ENCODE data around the gene LILRB1. TPM values are rescaled to one million over a fixed set of nuclear protein-coding genes. Genes with fewer than 3 reads are reported as not detected.
A peak's percentile ranks its signal among the peaks of the same experiment; 100 is the strongest.
"Not testable (repeated sequence)": the region's sequence is repeated elsewhere in the genome, so short reads cannot be mapped to it uniquely, and the experiment has no call there.

The LILRB1 gene
- total RNA-seq, 1 donor from 2014 or later = not detected

- no peak for DNase-seq
These were observed 32.4 kb downstream of the LILRB1 start, which contains the start of gene LILRB4 for GRCh38 chr19:54662730-54663129. Gene LILRB4, plus strand, starts transcription at chr19:54662985. Its CDS starts 49 bp downstream, at chr19:54663034.

GRCh38 chr19:54665530-54665929 lies 35.2 kb downstream of the LILRB1 start:
- DNase-seq = no peak

DNA sequence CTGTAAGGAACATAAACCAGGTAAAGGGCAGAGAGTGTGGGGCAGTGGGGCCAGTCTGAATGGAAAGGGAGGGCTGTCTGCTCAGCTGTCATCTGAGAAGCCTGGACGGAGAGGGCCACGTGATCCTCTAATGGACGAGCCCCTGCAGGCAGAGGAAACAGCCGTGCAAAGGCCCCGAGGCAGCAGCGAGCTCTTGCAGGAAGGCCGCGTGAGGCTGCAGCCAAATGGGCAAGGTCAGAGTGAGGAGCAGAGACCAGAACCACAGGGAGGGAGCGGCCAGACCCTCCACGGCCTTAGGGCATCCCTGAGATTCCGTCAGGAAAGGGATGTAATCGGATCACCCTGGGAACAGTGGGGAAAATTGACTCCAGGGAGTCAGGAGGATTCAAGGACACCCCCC lies 36.9 kb downstream of the LILRB1 start:
- no peak for DNase-seq

DNA sequence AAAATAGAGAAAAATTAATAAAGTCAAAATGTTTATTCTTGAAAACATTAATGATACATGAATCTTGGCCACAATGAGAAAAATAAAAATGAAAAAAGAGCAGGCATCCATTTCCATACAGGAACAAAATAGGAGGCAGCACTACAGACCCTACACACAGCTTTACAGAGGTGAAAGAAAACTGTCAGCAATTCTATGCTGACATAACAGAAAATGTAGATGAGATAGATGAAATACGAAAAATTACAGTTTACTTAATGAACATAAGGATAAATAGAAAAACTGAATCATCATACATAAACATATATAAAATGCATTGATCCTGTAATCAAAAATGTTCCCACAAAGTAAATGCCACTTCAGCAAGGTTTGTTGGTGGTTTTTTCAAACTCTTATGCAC lies 38.1 kb downstream of the LILRB1 start:
- no peak for DNase-seq

DNA sequence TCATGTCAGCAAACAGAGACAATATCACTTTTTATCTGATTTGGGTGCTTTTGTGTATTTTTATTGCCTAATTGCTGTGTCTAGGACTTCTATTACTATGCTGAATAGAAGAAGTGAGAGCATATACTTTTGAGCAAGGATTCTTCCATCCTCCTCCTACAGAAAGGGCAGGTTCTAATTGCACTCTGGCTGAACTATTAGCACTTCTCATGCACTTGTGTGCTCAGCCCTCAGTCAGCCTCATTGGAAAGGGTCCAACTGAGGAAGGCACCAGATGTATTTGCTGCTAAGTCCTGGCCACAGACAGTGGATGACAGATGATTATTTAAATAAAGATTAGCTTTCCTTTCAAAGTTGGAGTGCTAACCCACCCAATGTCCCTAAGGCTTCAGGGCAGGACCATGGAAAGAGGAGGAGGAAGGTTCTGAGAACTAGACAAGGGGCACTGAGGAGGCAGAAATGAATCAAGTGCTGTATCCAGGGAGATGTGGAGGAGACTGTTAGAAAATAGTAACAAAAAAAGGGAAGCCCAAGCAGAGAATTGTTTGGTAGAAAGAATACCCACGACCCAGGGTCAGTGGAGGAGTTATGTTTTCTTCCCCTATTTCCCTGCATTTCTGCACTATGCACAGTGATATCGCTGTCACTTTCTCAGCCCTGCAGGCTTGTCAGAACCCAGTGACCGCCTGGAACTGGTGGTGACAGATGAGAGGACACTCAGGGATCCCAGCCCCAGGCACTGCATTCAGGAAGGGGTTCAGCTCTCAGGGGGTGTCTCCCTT lies 40.5 kb downstream of the LILRB1 start:
- no peak for DNase-seq

GRCh38 chr19:54673222-54673621 lies 42.9 kb downstream of the LILRB1 start:
- DNase-seq = no peak

DNA sequence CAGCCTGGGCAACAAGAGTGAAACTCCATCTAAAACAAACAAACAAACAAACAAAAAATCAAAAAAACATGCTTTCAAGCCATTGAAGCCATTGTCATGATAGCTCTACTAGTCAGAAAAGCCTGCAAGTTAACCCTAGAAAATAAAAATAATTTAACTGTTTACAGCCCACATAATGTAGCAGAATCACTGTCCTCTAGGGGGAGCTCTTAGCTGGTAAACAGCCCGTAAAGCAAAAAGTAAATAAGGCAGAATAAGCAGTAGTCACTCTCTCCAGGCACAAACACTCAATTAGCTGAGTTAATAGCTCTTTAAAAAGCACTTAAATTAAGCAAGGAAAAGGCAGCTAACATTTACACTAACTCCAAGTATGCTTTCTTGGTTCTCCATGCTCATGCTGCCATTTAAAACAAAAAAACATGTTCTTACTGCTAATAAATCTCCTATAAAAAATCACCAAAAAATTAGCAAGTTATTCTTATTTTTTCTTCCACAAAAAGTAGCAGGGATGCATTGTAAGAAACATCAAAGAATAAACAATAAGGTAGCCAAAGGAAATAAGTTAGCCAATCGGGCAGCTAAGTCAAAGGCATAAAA lies 43.8 kb downstream of the LILRB1 start:
- DNase-seq = peak; percentile 73

DNA sequence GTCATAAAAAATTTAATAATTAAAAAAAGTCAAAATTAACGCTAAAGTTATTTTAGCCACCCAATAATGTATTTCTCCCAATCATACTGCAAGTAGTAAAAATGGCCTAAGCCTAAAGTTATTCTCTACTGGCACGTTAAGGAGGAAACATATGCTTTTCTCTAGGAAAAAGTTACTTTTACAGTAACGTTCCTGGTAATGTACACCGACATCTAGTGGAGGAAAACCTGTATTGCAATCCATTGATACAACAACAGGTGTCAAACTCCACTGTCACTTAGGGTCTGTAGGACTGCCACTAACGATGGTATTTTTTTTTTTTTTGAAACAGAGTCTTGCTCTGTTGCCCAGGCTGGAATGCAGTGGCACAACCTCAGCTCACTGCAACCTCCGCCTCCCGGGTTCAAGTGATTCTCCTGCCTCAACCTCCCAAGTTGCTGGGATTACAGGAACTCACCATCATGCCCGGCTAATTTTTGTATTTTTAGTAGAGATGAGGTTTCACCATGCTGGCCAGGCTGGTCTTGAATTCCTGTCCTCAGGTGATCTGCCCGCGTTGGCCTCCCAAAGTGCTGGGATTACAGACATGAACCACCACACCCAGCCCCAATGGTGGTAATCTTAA lies 46.0 kb downstream of the LILRB1 start:
- peak; percentile 76 for DNase-seq

DNA sequence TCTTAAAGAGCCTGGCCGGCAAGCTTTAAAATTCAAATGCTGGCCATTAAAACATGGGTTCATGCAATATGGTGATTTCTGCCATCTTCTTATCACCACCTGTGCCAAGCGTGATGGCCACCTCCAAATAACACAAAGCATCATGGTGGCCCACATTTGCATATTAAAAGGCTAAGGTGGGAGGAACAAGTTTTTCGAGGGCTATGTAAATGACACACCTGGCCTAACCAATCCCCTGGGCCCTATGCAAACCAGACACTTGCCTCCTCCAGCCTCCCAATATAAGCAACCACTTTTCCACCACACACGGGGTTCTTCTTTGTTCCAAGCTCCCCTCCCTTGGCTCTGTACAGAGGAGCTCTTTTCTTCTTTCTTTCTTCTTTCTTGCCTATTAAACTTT lies 46.9 kb downstream of the LILRB1 start:
- DNase-seq = no peak

- DNase-seq = not testable (repeated sequence)
These were observed 51.3 kb downstream of the LILRB1 start for GRCh38 chr19:54681596-54681995.

- DNase-seq = no peak
These were observed 52.1 kb downstream of the LILRB1 start for GRCh38 chr19:54682306-54682856.

DNA sequence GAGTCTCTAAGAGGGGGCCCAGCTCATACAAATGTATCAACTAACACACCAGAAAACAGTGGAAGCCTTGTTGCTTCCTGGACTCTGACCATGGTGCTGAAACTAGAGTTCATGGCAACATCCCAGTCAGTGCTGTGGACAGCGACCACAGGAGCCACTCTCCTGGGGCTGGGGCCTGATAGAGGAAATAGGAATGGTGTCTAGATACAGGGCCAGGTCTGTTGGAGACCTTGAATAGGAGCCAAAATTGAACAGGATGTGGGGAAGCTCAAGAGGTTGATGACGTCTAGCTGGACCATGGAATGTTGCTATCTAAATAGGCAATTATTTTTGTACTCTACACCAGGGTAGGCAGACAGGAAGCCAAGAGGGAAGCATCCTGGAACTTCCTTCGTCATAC lies 54.2 kb downstream of the LILRB1 start:
- peak; percentile 69 for DNase-seq

Other genes starting within 250 kb of the LILRB1 start
- gene TTYH1, start 215.0 kb upstream of the LILRB1 start, total RNA-seq = not detected in 2 replicates
- gene LENG8, start 181.3 kb upstream of the LILRB1 start, total RNA-seq = 40.7 and 41.0 TPM in 2 replicates
- gene LENG9, start 166.7 kb upstream of the LILRB1 start, total RNA-seq = 6.0 and 7.5 TPM in 2 replicates
- 86.9 and 136 TPM in 2 replicates for gene CDC42EP5, start 157.2 kb upstream of the LILRB1 start, total RNA-seq
- gene LAIR2, start 127.7 kb upstream of the LILRB1 start, total RNA-seq = not detected in 2 replicates
- not detected in 2 replicates for gene LILRA2, start 56.7 kb upstream of the LILRB1 start, total RNA-seq
- gene LILRA1, start 36.9 kb upstream of the LILRB1 start, total RNA-seq = not detected in 2 replicates
- not detected in 2 replicates for gene LILRB4, start 32.5 kb downstream of the LILRB1 start, total RNA-seq
- gene KIR3DL3, start 94.0 kb downstream of the LILRB1 start, total RNA-seq = not detected in 2 replicates
- not detected in 2 replicates for gene KIR2DL3, start 108.0 kb downstream of the LILRB1 start, total RNA-seq
- not detected in 2 replicates for gene KIR2DL1, start 139.3 kb downstream of the LILRB1 start, total RNA-seq
- gene KIR2DL4, start 173.1 kb downstream of the LILRB1 start, total RNA-seq = not detected in 2 replicates
- gene KIR3DL1, start 186.0 kb downstream of the LILRB1 start, total RNA-seq = not detected in 2 replicates
- gene KIR2DS4, start 202.2 kb downstream of the LILRB1 start, total RNA-seq = not detected in 2 replicates
- not detected in 2 replicates for gene KIR3DL2, start 220.0 kb downstream of the LILRB1 start, total RNA-seq
- gene FCAR, start 243.8 kb downstream of the LILRB1 start, total RNA-seq = not detected in 2 replicates

Data from dermis blood vessel endothelial cell (primary cell).